HFF-Myc (cell line): ENCODE results near the gene CERS2.
A peak's percentile ranks its signal among the peaks of the same experiment; 100 is the strongest.

ENCODE experiments used
- DNase-seq: peaks from one replicate; pipeline ENCODE4 v3.0.0-alpha.2; 2011; ENCODE audit warnings: low read depth; ENCODE audit errors: extremely low read depth
- H3K4me3 ChIP-seq: replicated peaks from 2 replicates; pipeline ENCODE4 v1.5.1; 2011; ENCODE audit warnings: low read depth, mild to moderate bottlenecking, control low read depth, low read length
- CTCF ChIP-seq: IDR thresholded peaks from 2 replicates; pipeline ENCODE4 v1.5.1; 2012; ENCODE audit warnings: mild to moderate bottlenecking, low read depth, low read length, control low read depth; ENCODE audit errors: missing control alignments

Gene CERS2

GRCh38 chr1:150928286-150928685 is 46.3 kb downstream of the CERS2 start:
- TF ChIP-seq CTCF = no peak
- no peak overlapping the region for H3K4me3 ChIP-seq
- DNase-seq = no peak

- DNase-seq = no peak
- no peak overlapping the region for H3K4me3 ChIP-seq
- no peak for TF ChIP-seq CTCF
These were observed 47.0 kb downstream of the CERS2 start for GRCh38 chr1:150927624-150928023.

GRCh38 chr1:150926097-150926741 is 48.4 kb downstream of the CERS2 start, which contains the start of gene SETDB1:
SETDB1 (plus strand) TSS chr1:150926363; CDS start chr1:150927715, 1,352 bp downstream.
- peak within 1 kb of the TSS; percentile 68 for H3K4me3 ChIP-seq
- DNase-seq = peak; percentile 91
- TF ChIP-seq CTCF = no peak

- DNase-seq = no peak
- TF ChIP-seq CTCF = no peak
- peak overlapping the region; percentile 68 for H3K4me3 ChIP-seq
These were observed 49.6 kb downstream of the CERS2 start for GRCh38 chr1:150925080-150925479.

GRCh38 chr1:150922519-150922975 is 52.1 kb downstream of the CERS2 start:
- TF ChIP-seq CTCF = peak; percentile 75
- no peak overlapping the region for H3K4me3 ChIP-seq
- peak; percentile 61 for DNase-seq

GRCh38 chr1:150917387-150917786 is 57.2 kb downstream of the CERS2 start:
- TF ChIP-seq CTCF = no peak
- H3K4me3 ChIP-seq = no peak overlapping the region
- no peak for DNase-seq
